IMR-90 (cell line): ENCODE data around the gene OSGIN1. TPM values are rescaled to one million over a fixed set of nuclear protein-coding genes. Genes with fewer than 3 reads are reported as not detected.

Source experiments
- ATAC-seq: fragments of 200-7000 bp; cut with Tn5 transposase; 2 replicates; pipeline ENCODE4 v1.9.1; 2020; ENCODE audit warnings: low read depth, mild to moderate bottlenecking, moderate library complexity
- BruUV-seq: library from RNA; stranded (reverse); fragments of 400-500 nt; replicated peaks from 2 replicates; lab custom pipeline; 2021; lab: Mats Ljungman, UMichigan
- CTCF ChIA-PET: fragments of 300-600 bp; formaldehyde crosslinking; extraction: SDS; loops from one replicate; lab custom pipeline; 2021; ENCODE audit warnings: antibody characterized with exemption; lab: Yijun Ruan, JAX
- POLR2A ChIA-PET: fragments of 300-600 bp; sonication (Branson Sonifier 250); formaldehyde crosslinking; loops from one replicate; lab custom pipeline; 2022; ENCODE audit warnings: antibody characterized with exemption; ENCODE audit not compliant: unreplicated experiment; lab: Charles Lee
- DNase-seq: peaks from one replicate; pipeline ENCODE4 v3.0.0; 2013
- H2AFZ ChIP-seq: replicated peaks from 2 replicates; pipeline ENCODE3; 2013; ENCODE audit warnings: low read length, mild to moderate bottlenecking; ENCODE audit not compliant: poor library complexity
- H2AK5ac ChIP-seq: 2 replicates; pipeline ENCODE4 v1.6.1; 2013; ENCODE audit warnings: low read depth, low read length, inconsistent platforms
- H2AK9ac ChIP-seq: replicated peaks from 2 replicates; pipeline ENCODE3; 2013; ENCODE audit warnings: mild to moderate bottlenecking, low read depth, low read length, moderate library complexity; ENCODE audit not compliant: poor library complexity
- H2BK120ac ChIP-seq: 2 replicates; pipeline ENCODE4 v1.6.1; 2013; ENCODE audit warnings: low read depth, low read length, inconsistent platforms
- H2BK15ac ChIP-seq: 3 replicates; pipeline ENCODE4 v1.6.1; 2013; ENCODE audit warnings: low read depth, low read length, inconsistent platforms
- H2BK20ac ChIP-seq: 2 replicates; pipeline ENCODE4 v1.6.1; 2013; ENCODE audit warnings: low read depth, mild to moderate bottlenecking, inconsistent platforms, low read length, moderate library complexity
- H2BK5ac ChIP-seq: 2 replicates; pipeline ENCODE4 v1.6.1; 2013; ENCODE audit warnings: mild to moderate bottlenecking, low read depth, low read length, inconsistent platforms; ENCODE audit not compliant: poor library complexity, severe bottlenecking
- H3K14ac ChIP-seq: replicated peaks from 2 replicates; pipeline ENCODE4 v1.6.1; 2013; ENCODE audit warnings: low read depth, low read length, inconsistent platforms
- H3K18ac ChIP-seq: 2 replicates; pipeline ENCODE4 v1.6.1; 2013; ENCODE audit warnings: low read depth, low read length, control low read depth
- H3K23ac ChIP-seq: 2 replicates; pipeline ENCODE4 v1.6.1; 2013; ENCODE audit warnings: low read depth, low read length, inconsistent platforms
- H3K27ac ChIP-seq: 2 replicates; pipeline ENCODE4 v1.5.1; 2013; ENCODE audit warnings: mild to moderate bottlenecking, control low read depth, low read length; ENCODE audit not compliant: insufficient read depth
- H3K27me3 ChIP-seq: 2 replicates; pipeline ENCODE4 v1.6.1; 2013; ENCODE audit warnings: low read length; ENCODE audit not compliant: control insufficient read depth, insufficient read depth
- H3K36me3 ChIP-seq: 2 replicates; pipeline ENCODE4 v1.6.1; 2013; ENCODE audit warnings: low read length, mixed read lengths; ENCODE audit not compliant: control insufficient read depth, insufficient read depth
- H3K4ac ChIP-seq: 2 replicates; pipeline ENCODE4 v1.6.1; 2013; ENCODE audit warnings: low read depth, low read length, inconsistent platforms
- H3K4me1 ChIP-seq: 2 replicates; pipeline ENCODE4 v1.6.1; 2013; ENCODE audit warnings: low read length, mixed read lengths; ENCODE audit not compliant: control insufficient read depth, insufficient read depth
- H3K4me2 ChIP-seq: 2 replicates; pipeline ENCODE4 v1.6.1; 2013; ENCODE audit warnings: low read depth, mild to moderate bottlenecking, control low read depth, low read length, moderate library complexity
- H3K4me3 ChIP-seq: 2 replicates; pipeline ENCODE4 v1.5.1; 2013; ENCODE audit warnings: low read depth, mild to moderate bottlenecking, control low read depth, low read length, moderate library complexity; ENCODE audit not compliant: insufficient read depth
- H3K56ac ChIP-seq: 2 replicates; pipeline ENCODE4 v1.6.1; 2013; ENCODE audit warnings: low read length, inconsistent platforms; ENCODE audit not compliant: insufficient read depth; ENCODE audit errors: extremely low read depth
- H3K79me1 ChIP-seq, 2 experiments: 2 replicates each; pipeline ENCODE4 v1.6.1; 2013; ENCODE audit warnings: low read length in 2 of 2, inconsistent platforms in 1 of 2, low read depth in 1 of 2
- H3K9ac ChIP-seq: 2 replicates; pipeline ENCODE4 v1.6.1; 2013; ENCODE audit warnings: low read depth, low read length, control low read depth
- H3K9me1 ChIP-seq: 2 replicates; pipeline ENCODE4 v1.6.1; 2013; ENCODE audit warnings: low read length, inconsistent platforms; ENCODE audit not compliant: insufficient read depth
- H3K9me3 ChIP-seq: 2 replicates; pipeline ENCODE4 v1.6.1; 2013; ENCODE audit warnings: low read length; ENCODE audit not compliant: control insufficient read depth, insufficient read depth
- H4K20me1 ChIP-seq: 2 replicates; pipeline ENCODE4 v1.6.1; 2013; ENCODE audit warnings: low read length, inconsistent platforms; ENCODE audit not compliant: insufficient read depth
- H4K5ac ChIP-seq: 2 replicates; pipeline ENCODE4 v1.6.1; 2013; ENCODE audit warnings: mild to moderate bottlenecking, low read depth, low read length, control low read depth
- H4K8ac ChIP-seq, 2 experiments: 2 replicates each; pipeline ENCODE4 v1.6.1; 2013; ENCODE audit warnings: low read depth in 2 of 2, low read length in 2 of 2, control low read depth in 1 of 2, inconsistent platforms in 1 of 2
- H4K91ac ChIP-seq: 2 replicates; pipeline ENCODE4 v1.6.1; 2013; ENCODE audit warnings: low read depth, low read length, inconsistent platforms; ENCODE audit not compliant: insufficient read depth
- CEBPB ChIP-seq: IDR thresholded peaks from 2 replicates; pipeline ENCODE4 v1.6.1; 2012; ENCODE audit warnings: low read depth, low read length, improper control_type of control experiment
- CHD1 ChIP-seq: IDR thresholded peaks from 2 replicates; pipeline ENCODE4 v1.6.1; 2012; ENCODE audit warnings: low read depth, low read length, improper control_type of control experiment
- ELK1 ChIP-seq: fragments of 150-350 bp; IDR thresholded peaks from 2 replicates; pipeline ENCODE4 v1.6.1; 2016; ENCODE audit warnings: low read depth, mild to moderate bottlenecking, low read length, moderate library complexity, borderline replicate concordance
- MAZ ChIP-seq: IDR thresholded peaks from 2 replicates; pipeline ENCODE4 v1.6.1; 2012; ENCODE audit warnings: low read depth, mild to moderate bottlenecking, low read length, improper control_type of control experiment, moderate library complexity, borderline replicate concordance
- MXI1 ChIP-seq: IDR thresholded peaks from 2 replicates; pipeline ENCODE4 v1.6.1; 2012; ENCODE audit warnings: low read depth, mild to moderate bottlenecking, low read length, moderate library complexity, borderline replicate concordance
- NFE2L2 ChIP-seq: fragments of 150-350 bp; IDR thresholded peaks from 2 replicates; pipeline ENCODE4 v1.6.1; 2016; ENCODE audit warnings: low read depth, mild to moderate bottlenecking, low read length
- POLR2A ChIP-seq: IDR thresholded peaks from 2 replicates; pipeline ENCODE4 v1.6.1; 2012; ENCODE audit warnings: mild to moderate bottlenecking, low read depth, low read length
- RCOR1 ChIP-seq: IDR thresholded peaks from 2 replicates; pipeline ENCODE4 v1.6.1; 2012; ENCODE audit warnings: mild to moderate bottlenecking, low read length, improper control_type of control experiment; ENCODE audit not compliant: insufficient replicate concordance
- RFX5 ChIP-seq: IDR thresholded peaks from 2 replicates; pipeline ENCODE4 v1.8.0; 2012; ENCODE audit warnings: low read depth, mild to moderate bottlenecking, low read length, moderate library complexity
- SMC3 ChIP-seq: fragments of 150-350 bp; IDR thresholded peaks from 2 replicates; pipeline ENCODE4 v1.6.1; 2016; ENCODE audit warnings: low read depth, mild to moderate bottlenecking, antibody characterized with exemption, low read length, moderate library complexity
- USF2 ChIP-seq: fragments of 150-350 bp; IDR thresholded peaks from 2 replicates; pipeline ENCODE4 v1.6.1; 2017; ENCODE audit warnings: mild to moderate bottlenecking, antibody characterized with exemption, low read length, low read depth
- WGBS, 2 experiments: methylation state at CpG; one replicate each; pipeline versions ENCODE4 v1.1.5 to v1.1.7; 2013; ENCODE audit warnings: missing lambda C conversion rate in 2 of 2; ENCODE audit not compliant: insufficient read length in 1 of 2; ENCODE audit errors: extremely low coverage in 2 of 2; 5-methylcytosine and 5-hydroxymethylcytosine counted together
- dilution Hi-C: fragments of 300-500 bp; cut with HindIII; formaldehyde crosslinking; loops from one replicate; pipeline ENCODE4 v1.14.3; 2018; ENCODE audit warnings: low sequenced_read_pairs; ENCODE audit not compliant: unreplicated experiment
- in situ Hi-C: fragments of 300-500 bp; cut with MboI; formaldehyde crosslinking; loops from 3 replicates; pipeline ENCODE4 v1.14.3; 2019; ENCODE audit warnings: low sequenced_read_pairs, inconsistent platforms, mixed read lengths
- intact Hi-C: fragments of 100-400 bp; cut with micrococcal nuclease; formaldehyde crosslinking; loops from 2 replicates; pipeline ENCODE4 v1.10.0; 2022
- polyA plus RNA-seq, 3 experiments: library from polyadenylated mRNA; depleted of rRNA; stranded (reverse); fragments of >200 nt; gene quantifications; 2 replicates each; pipeline ENCODE4 v1.2.3, GENCODE V29; 2012; ENCODE audit warnings: low replicate concordance in 1 of 3
- total RNA-seq: library from RNA; depleted of rRNA; stranded (reverse); fragments of >200 nt; gene quantifications from 2 replicates; pipeline ENCODE4 v1.2.3, GENCODE V29; 2012
- TF ChIP-seq, protein P1 (sequence below): conservative IDR thresholded peaks from 2 replicates; pipeline ENCODE4 v1.5.1; 2012; ENCODE audit warnings: mild to moderate bottlenecking, low read depth, low read length, improper control_type of control experiment

Gene OSGIN1
- total and polyA plus RNA-seq, 2 of the 4 experiments (the other 2 are of a cell fraction) = 0.90 to 6.4 TPM

GRCh38 chr16:83914091-83914710, 38.8 kb upstream of the OSGIN1 start:
- in situ Hi-C loops = no loop called here
- no peak overlapping the region for H2BK5ac ChIP-seq
- CTCF ChIA-PET = no interaction called here

More at GRCh38 chr16:83914091-83914710, 38.8 kb upstream of the OSGIN1 start:
- H2AK5ac ChIP-seq = no peak overlapping the region
- intact Hi-C loops (no loop called here), dilution Hi-C loops (no loop called here)
- H3K14ac ChIP-seq = no peak overlapping the region
- H4K8ac ChIP-seq = no peak overlapping the region
- no peak overlapping the region for H2BK20ac ChIP-seq
- no peak overlapping the region for H3K23ac ChIP-seq
- no peaks in the 10 kb centered on the region for H3K27me3 ChIP-seq
- no peak overlapping the region for H3K4me2 ChIP-seq
- H3K4ac ChIP-seq = no peak overlapping the region
- ATAC-seq (no peak), DNase-seq (no peak)
- peaks cover 3% of the 10 kb centered on the region for H4K20me1 ChIP-seq
- peaks cover 18% of the 10 kb centered on the region for H3K9me1 ChIP-seq
- BruUV-seq = no TSS peak
- H4K5ac ChIP-seq = no peak overlapping the region
- no peak overlapping the region for H4K91ac ChIP-seq
- H3K9me3 ChIP-seq = no peaks in the 10 kb centered on the region
- POLR2A ChIA-PET = interaction anchor here (0.6 kb wide), 1 partner anchor 104 kb away, joined by 5 read pairs; no protein-coding TSS in a partner anchor
- no peak overlapping the region for H3K9ac ChIP-seq
- H2AK9ac ChIP-seq = no peak overlapping the region
- H3K4me1 ChIP-seq = peaks cover 3% of the 10 kb centered on the region; the same call in 1 of the 2 replicates
- no peak overlapping the region for H3K18ac ChIP-seq
- peaks cover 3 to 11% of the 10 kb centered on the region in 2 experiments; a peak in 1 of 4 replicates for H3K79me1 ChIP-seq
- TF ChIP-seq SMC3 = no peak
- no peak for TF ChIP-seq POLR2A
- no peak for TF ChIP-seq NFE2L2
- TF ChIP-seq MXI1 = no peak
- TF ChIP-seq, protein P1, sequence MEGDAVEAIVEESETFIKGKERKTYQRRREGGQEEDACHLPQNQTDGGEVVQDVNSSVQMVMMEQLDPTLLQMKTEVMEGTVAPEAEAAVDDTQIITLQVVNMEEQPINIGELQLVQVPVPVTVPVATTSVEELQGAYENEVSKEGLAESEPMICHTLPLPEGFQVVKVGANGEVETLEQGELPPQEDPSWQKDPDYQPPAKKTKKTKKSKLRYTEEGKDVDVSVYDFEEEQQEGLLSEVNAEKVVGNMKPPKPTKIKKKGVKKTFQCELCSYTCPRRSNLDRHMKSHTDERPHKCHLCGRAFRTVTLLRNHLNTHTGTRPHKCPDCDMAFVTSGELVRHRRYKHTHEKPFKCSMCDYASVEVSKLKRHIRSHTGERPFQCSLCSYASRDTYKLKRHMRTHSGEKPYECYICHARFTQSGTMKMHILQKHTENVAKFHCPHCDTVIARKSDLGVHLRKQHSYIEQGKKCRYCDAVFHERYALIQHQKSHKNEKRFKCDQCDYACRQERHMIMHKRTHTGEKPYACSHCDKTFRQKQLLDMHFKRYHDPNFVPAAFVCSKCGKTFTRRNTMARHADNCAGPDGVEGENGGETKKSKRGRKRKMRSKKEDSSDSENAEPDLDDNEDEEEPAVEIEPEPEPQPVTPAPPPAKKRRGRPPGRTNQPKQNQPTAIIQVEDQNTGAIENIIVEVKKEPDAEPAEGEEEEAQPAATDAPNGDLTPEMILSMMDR = no peak
- no peak for TF ChIP-seq RFX5
- no peak for TF ChIP-seq USF2
- TF ChIP-seq ELK1 = no peak
- no peak for TF ChIP-seq CEBPB
- no peak for TF ChIP-seq RCOR1
- TF ChIP-seq MAZ = no peak
- no peak for TF ChIP-seq CHD1
- H2BK15ac ChIP-seq = no peak overlapping the region
- H3K27ac ChIP-seq = no peak overlapping the region
- no peak overlapping the region for H3K4me3 ChIP-seq
- H3K36me3 ChIP-seq = peaks cover 54% of the 10 kb centered on the region
- WGBS, 2 experiments = 86% methylated on average over 4 of the region's 21 CpGs; no CpG with 5 or more reads in 1 of the 2 experiments
- no peak overlapping the region for H2BK120ac ChIP-seq
- no peak overlapping the region for H2AFZ ChIP-seq
- no peak overlapping the region for H3K56ac ChIP-seq
